IPS-20b (cell line): ENCODE results near the gene SUMF1.

ENCODE experiments used
- H3K27ac ChIP-seq: one replicate; pipeline ENCODE4 v1.5.1; 2013; ENCODE audit warnings: low read length
- H3K27me3 ChIP-seq: 2 replicates; pipeline ENCODE4 v1.6.1; 2013; ENCODE audit warnings: mild to moderate bottlenecking, low read length, inconsistent platforms; ENCODE audit not compliant: insufficient read depth
- H3K36me3 ChIP-seq: 2 replicates; pipeline ENCODE4 v1.6.1; 2013; ENCODE audit warnings: low read depth, mild to moderate bottlenecking, inconsistent platforms, low read length, moderate library complexity; ENCODE audit not compliant: insufficient read depth
- H3K4me1 ChIP-seq: 2 replicates; pipeline ENCODE4 v1.6.1; 2013; ENCODE audit warnings: mild to moderate bottlenecking, control low read depth, inconsistent platforms, low read length, moderate library complexity; ENCODE audit not compliant: insufficient read depth
- H3K4me3 ChIP-seq: 2 replicates; pipeline ENCODE4 v1.5.1; 2013; ENCODE audit warnings: mild to moderate bottlenecking, low read length, inconsistent platforms
- H3K9ac ChIP-seq: 2 replicates; pipeline ENCODE4 v1.6.1; 2013; ENCODE audit warnings: low read depth, mild to moderate bottlenecking, inconsistent platforms, low read length, moderate library complexity
- H3K9me3 ChIP-seq: 2 replicates; pipeline ENCODE4 v1.6.1; 2013; ENCODE audit warnings: mild to moderate bottlenecking, low read depth, low read length, inconsistent platforms; ENCODE audit not compliant: insufficient read depth

The SUMF1 gene

DNA sequence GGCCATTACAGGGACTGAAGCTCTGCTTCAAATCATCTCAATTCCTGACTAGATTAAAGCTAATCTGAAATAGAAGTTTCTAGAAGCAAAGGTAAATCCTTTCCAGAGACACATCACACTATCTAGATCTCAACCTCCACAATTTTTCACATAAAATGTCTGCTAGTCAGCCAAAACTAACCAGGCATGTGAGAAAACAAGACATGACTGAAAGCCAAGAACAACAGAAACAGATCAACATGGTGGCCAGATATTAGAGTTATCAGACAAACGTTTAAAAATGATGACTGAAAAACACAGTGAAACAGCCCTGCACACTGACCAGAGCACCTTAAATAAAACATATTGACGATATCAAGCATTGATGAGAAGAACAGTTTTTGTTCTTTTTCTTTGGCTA, 59.1 kb downstream of the SUMF1 start:
- H3K9me3 ChIP-seq, result no peaks in the 10 kb centered on the region
- no peak overlapping the region for H3K9ac ChIP-seq
- no peak overlapping the region for H3K27ac ChIP-seq
- H3K4me3 ChIP-seq, result no peak overlapping the region
- no peaks in the 10 kb centered on the region for H3K4me1 ChIP-seq
- H3K27me3 ChIP-seq, result no peaks in the 10 kb centered on the region
- H3K36me3 ChIP-seq, result peaks cover 13% of the 10 kb centered on the region; the same call in 1 of the 2 replicates

GRCh38 chr3:4406746-4407568, 60.1 kb downstream of the SUMF1 start:
- H3K27ac ChIP-seq, result no peak overlapping the region
- no peaks in the 10 kb centered on the region for H3K9me3 ChIP-seq
- H3K9ac ChIP-seq, result no peak overlapping the region
- H3K4me1 ChIP-seq, result no peaks in the 10 kb centered on the region
- peaks cover 13% of the 10 kb centered on the region; the same call in 1 of the 2 replicates for H3K36me3 ChIP-seq
- no peak overlapping the region for H3K4me3 ChIP-seq
- no peaks in the 10 kb centered on the region for H3K27me3 ChIP-seq

DNA sequence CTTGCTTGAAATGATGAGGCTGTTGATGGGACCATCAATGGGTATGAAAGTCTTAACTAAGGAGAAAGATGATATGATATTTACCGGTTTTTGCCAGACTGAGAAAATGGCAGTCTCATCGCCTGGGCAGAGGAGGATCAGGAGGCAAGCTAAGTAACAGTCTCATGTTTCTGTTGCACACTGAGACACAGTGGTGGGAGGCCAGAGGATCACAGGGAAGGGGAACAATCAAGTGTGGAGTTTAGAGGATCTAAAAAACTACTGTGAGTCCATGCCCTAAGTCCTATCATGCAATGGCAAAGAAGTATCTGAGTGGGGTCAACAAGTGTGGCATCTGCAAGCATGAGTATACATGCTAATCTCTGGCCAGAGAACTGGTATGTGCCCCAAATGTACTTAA, 62.2 kb downstream of the SUMF1 start:
- H3K36me3 ChIP-seq, result 0 out of 2 replicates have a peak, but pooled peaks cover 3% of the 10 kb centered on the region
- H3K4me1 ChIP-seq, result no peaks in the 10 kb centered on the region
- no peak overlapping the region for H3K4me3 ChIP-seq
- H3K27ac ChIP-seq, result no peak overlapping the region
- no peaks in the 10 kb centered on the region for H3K9me3 ChIP-seq
- no peaks in the 10 kb centered on the region for H3K27me3 ChIP-seq
- H3K9ac ChIP-seq, result no peak overlapping the region

DNA sequence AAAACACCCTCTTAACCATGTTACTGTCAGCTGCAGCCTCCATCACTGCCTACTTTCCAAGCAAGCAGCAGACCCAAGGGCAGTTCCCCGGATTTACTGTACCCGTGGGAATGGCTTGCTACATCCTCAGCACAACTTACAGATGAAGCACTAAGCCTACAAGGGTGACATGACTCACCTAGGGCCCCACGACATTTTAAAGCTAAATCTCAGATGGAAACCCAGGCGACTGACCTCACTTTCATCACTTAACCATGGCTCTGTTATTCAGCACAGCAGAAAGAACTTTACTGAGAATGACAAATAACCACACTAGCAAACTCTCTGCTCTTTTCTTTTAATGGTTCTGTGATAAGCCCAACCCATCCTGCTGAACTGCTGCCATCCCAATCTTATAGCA, 65.6 kb downstream of the SUMF1 start:
- H3K4me3 ChIP-seq, result no peak overlapping the region
- H3K27ac ChIP-seq, result no peak overlapping the region
- no peaks in the 10 kb centered on the region for H3K4me1 ChIP-seq
- no peaks in the 10 kb centered on the region for H3K9me3 ChIP-seq
- no peaks in the 10 kb centered on the region for H3K27me3 ChIP-seq
- H3K9ac ChIP-seq, result no peak overlapping the region
- no peaks in the 10 kb centered on the region for H3K36me3 ChIP-seq

GRCh38 chr3:4399476-4399875, 67.6 kb downstream of the SUMF1 start:
- Histone ChIP-seq H3K27ac (no peak overlapping the region), H3K27me3 (no peaks in the 10 kb centered on the region), H3K36me3 (no peaks in the 10 kb centered on the region), H3K9me3 (no peaks in the 10 kb centered on the region), H3K9ac (no peak overlapping the region), H3K4me1 (no peaks in the 10 kb centered on the region), H3K4me3 (no peak overlapping the region)

GRCh38 chr3:4398941-4399245, 68.2 kb downstream of the SUMF1 start:
- no peaks in the 10 kb centered on the region for H3K36me3 ChIP-seq
- no peak overlapping the region for H3K9ac ChIP-seq
- no peaks in the 10 kb centered on the region for H3K27me3 ChIP-seq
- no peak overlapping the region for H3K27ac ChIP-seq
- no peaks in the 10 kb centered on the region for H3K9me3 ChIP-seq
- H3K4me1 ChIP-seq, result no peaks in the 10 kb centered on the region
- H3K4me3 ChIP-seq, result no peak overlapping the region

DNA sequence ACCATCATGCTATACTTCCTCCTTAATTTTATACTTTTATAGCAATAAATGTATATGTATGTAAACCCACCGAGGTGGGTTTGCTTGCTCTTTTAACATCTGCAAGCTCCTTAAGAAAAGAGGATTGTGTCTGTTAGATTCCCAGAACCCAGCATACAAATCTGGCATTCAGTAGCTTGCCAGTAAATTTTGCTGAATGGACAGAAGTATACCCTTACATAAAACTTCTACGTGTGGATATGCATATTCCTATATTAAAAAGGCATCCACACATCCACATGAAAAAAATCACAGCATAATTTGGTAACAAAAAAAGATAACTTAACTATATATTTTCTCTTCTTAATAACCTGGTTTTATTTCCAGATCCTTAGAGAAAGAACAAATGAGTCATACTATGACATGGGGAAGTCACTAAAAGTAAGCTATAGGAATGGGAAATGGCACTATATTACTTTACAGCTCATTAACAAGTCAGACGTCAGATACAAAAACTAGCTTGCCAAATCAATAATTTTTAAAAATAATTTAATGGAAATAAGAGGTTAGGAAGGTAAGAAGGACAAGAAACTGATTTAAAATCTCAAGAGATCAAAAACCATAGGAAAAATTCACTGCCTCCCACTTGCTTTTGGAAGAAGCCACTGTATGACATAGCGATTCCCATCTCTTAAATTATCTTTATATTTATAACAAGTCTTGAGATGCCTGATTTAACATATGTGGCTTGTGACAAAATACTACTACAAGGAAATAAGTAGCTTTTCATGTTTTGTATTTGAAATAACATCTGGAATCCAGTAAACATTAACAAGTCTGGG, 68.7 kb downstream of the SUMF1 start:
- H3K27ac ChIP-seq, result no peak overlapping the region
- H3K4me1 ChIP-seq, result no peaks in the 10 kb centered on the region
- H3K4me3 ChIP-seq, result no peak overlapping the region
- no peaks in the 10 kb centered on the region for H3K36me3 ChIP-seq
- no peaks in the 10 kb centered on the region for H3K27me3 ChIP-seq
- H3K9ac ChIP-seq, result no peak overlapping the region
- H3K9me3 ChIP-seq, result no peaks in the 10 kb centered on the region

GRCh38 chr3:4397466-4397865, 69.6 kb downstream of the SUMF1 start:
- Histone ChIP-seq H3K27me3 (no peaks in the 10 kb centered on the region), H3K36me3 (no peaks in the 10 kb centered on the region), H3K4me3 (no peak overlapping the region), H3K9ac (no peak overlapping the region), H3K27ac (no peak overlapping the region), H3K9me3 (no peaks in the 10 kb centered on the region), H3K4me1 (no peaks in the 10 kb centered on the region)

- Histone ChIP-seq H3K27me3 (no peaks in the 10 kb centered on the region), H3K9ac (no peak overlapping the region), H3K9me3 (no peaks in the 10 kb centered on the region), H3K4me3 (no peak overlapping the region), H3K4me1 (no peaks in the 10 kb centered on the region), H3K36me3 (no peaks in the 10 kb centered on the region), H3K27ac (no peak overlapping the region)
Measured at GRCh38 chr3:4396542-4396941, 70.5 kb downstream of the SUMF1 start.

DNA sequence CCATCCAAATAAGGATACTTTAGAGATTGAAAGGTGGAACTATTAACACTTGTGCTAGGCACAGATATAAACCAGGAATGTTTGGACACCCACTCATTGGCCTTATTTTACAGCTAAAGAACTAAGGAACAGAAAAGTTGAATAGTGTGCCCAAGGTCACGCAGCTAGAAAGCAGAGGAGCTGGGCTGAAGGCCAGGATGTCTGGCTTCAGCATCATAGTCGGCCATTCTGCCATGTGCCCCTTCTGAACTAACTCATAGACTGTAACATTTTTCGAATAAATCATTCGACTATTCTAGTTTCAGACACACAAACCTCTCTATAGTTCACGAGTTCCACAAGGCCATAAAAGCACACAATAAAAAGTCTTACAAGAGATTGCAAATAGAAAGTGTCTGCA, 71.1 kb downstream of the SUMF1 start:
- Histone ChIP-seq H3K9ac (no peak overlapping the region), H3K4me1 (no peaks in the 10 kb centered on the region), H3K4me3 (no peak overlapping the region), H3K27ac (no peak overlapping the region), H3K36me3 (no peaks in the 10 kb centered on the region), H3K27me3 (no peaks in the 10 kb centered on the region), H3K9me3 (no peaks in the 10 kb centered on the region)

GRCh38 chr3:4395448-4395847, 71.6 kb downstream of the SUMF1 start:
- Histone ChIP-seq H3K4me3 (no peak overlapping the region), H3K36me3 (no peaks in the 10 kb centered on the region), H3K27me3 (no peaks in the 10 kb centered on the region), H3K9me3 (no peaks in the 10 kb centered on the region), H3K4me1 (peaks cover 2% of the 10 kb centered on the region; the same call in 1 of the 2 replicates), H3K9ac (no peak overlapping the region), H3K27ac (no peak overlapping the region)

DNA sequence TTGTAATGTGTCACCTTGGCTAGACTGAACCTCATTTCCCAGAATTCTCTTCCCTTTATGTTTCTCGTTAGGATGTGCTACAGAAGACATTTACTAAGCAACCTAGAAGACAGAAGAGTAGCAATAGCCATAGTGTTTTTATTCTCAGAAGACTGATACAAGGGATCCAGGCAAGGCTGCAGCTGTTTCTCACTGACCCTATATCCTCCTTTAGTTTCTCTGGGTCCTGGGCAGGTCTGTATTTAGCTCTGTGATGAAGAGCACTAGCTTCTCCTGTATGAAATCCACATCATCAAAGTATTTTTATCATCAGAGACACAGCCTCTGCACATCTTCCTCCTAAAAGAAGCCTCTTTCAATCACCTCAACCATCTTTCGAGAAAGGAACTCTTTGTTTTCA, 72.5 kb downstream of the SUMF1 start:
- H3K4me1 ChIP-seq, result peaks cover 11% of the 10 kb centered on the region; the same call in 1 of the 2 replicates
- no peaks in the 10 kb centered on the region for H3K36me3 ChIP-seq
- H3K4me3 ChIP-seq, result no peak overlapping the region
- H3K27me3 ChIP-seq, result no peaks in the 10 kb centered on the region
- no peaks in the 10 kb centered on the region for H3K9me3 ChIP-seq
- H3K27ac ChIP-seq, result no peak overlapping the region
- no peak overlapping the region for H3K9ac ChIP-seq
